ENCODE results near the gene MAPKAP1.
"Not testable (repeated sequence)": the region's sequence is repeated elsewhere in the genome, so short reads cannot be mapped to it uniquely, and the experiment has no call there.

DNA sequence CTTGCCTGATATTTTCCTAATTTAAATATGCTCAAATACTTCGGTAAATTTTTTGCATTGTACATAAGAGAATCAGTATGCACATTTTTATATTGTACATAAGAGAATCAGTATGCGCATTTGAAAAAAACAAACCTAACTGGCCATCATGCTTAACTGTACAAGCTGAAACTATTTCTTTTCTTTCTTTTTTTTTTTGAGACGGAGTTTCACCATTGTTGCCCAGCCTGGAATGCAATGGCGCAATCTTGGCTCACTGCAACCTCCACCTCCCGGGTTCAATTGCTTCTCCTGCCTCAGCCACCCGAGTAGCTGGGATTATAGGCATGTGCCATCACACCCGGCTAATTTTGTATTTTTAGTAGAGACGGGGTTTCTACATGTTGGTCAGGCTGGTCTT is 11.5 kb downstream of the MAPKAP1 start:
- TF ChIP-seq, protein P1, sequence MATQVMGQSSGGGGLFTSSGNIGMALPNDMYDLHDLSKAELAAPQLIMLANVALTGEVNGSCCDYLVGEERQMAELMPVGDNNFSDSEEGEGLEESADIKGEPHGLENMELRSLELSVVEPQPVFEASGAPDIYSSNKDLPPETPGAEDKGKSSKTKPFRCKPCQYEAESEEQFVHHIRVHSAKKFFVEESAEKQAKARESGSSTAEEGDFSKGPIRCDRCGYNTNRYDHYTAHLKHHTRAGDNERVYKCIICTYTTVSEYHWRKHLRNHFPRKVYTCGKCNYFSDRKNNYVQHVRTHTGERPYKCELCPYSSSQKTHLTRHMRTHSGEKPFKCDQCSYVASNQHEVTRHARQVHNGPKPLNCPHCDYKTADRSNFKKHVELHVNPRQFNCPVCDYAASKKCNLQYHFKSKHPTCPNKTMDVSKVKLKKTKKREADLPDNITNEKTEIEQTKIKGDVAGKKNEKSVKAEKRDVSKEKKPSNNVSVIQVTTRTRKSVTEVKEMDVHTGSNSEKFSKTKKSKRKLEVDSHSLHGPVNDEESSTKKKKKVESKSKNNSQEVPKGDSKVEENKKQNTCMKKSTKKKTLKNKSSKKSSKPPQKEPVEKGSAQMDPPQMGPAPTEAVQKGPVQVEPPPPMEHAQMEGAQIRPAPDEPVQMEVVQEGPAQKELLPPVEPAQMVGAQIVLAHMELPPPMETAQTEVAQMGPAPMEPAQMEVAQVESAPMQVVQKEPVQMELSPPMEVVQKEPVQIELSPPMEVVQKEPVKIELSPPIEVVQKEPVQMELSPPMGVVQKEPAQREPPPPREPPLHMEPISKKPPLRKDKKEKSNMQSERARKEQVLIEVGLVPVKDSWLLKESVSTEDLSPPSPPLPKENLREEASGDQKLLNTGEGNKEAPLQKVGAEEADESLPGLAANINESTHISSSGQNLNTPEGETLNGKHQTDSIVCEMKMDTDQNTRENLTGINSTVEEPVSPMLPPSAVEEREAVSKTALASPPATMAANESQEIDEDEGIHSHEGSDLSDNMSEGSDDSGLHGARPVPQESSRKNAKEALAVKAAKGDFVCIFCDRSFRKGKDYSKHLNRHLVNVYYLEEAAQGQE (IDR thresholded peaks at IDR 0.05; ENCODE audit: low read depth) = not testable (repeated sequence)
- TF ChIP-seq RAD21 (IDR thresholded peaks at IDR 0.05; ENCODE audit: low read depth); TCF12 (IDR thresholded peaks at IDR 0.05; ENCODE audit: low read depth); NFIC (IDR thresholded peaks at IDR 0.05); EP300 (IDR thresholded peaks at IDR 0.05; ENCODE audit: borderline replicate concordance); EGR1 (IDR thresholded peaks at IDR 0.05); TAF1 (IDR thresholded peaks at IDR 0.05; ENCODE audit: low read depth); CREB1 (IDR thresholded peaks at IDR 0.05; ENCODE audit: low read depth); YY1 (IDR thresholded peaks at IDR 0.05; ENCODE audit: low read depth): not testable (repeated sequence)
- peak; percentile 95 for TF ChIP-seq CEBPB (IDR thresholded peaks at IDR 0.05)
- TF ChIP-seq, protein P2, sequence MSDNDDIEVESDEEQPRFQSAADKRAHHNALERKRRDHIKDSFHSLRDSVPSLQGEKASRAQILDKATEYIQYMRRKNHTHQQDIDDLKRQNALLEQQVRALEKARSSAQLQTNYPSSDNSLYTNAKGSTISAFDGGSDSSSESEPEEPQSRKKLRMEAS (IDR thresholded peaks at IDR 0.05) = not testable (repeated sequence)
- TF ChIP-seq, protein P3, sequence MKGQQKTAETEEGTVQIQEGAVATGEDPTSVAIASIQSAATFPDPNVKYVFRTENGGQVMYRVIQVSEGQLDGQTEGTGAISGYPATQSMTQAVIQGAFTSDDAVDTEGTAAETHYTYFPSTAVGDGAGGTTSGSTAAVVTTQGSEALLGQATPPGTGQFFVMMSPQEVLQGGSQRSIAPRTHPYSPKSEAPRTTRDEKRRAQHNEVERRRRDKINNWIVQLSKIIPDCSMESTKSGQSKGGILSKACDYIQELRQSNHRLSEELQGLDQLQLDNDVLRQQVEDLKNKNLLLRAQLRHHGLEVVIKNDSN (IDR thresholded peaks at IDR 0.05) = not testable (repeated sequence)
